HepG2 (cell line): Measurements from ENCODE around the gene RHOD. TPM values are rescaled to one million over a fixed set of nuclear protein-coding genes. Genes with fewer than 3 reads are reported as not detected.

Experiments used
- ATAC-seq: fragments of 200-7000 bp; cut with Tn5 transposase; 3 replicates; pipeline ENCODE4 v1.9.1; 2020; ENCODE audit warnings: mild to moderate bottlenecking, moderate library complexity
- BruUV-seq: library from RNA; stranded (reverse); fragments of 400-500 nt; replicated peaks from 2 replicates; lab custom pipeline; 2021; lab: Mats Ljungman, UMichigan
- CTCF ChIA-PET: fragments of 300-600 bp; formaldehyde crosslinking; extraction: SDS; loops from one replicate; lab custom pipeline; 2021; ENCODE audit warnings: low total read pairs, inconsistent platforms, low intra/inter-chr PET ratio; lab: Yijun Ruan, JAX
- POLR2A ChIA-PET: fragments of 350-600 bp; sonication (Branson Sonifier 250); formaldehyde crosslinking; loops from one replicate; lab custom pipeline; 2020; ENCODE audit warnings: antibody characterized with exemption, inconsistent platforms; lab: Yijun Ruan, JAX
- DNase-seq: peaks from one replicate; pipeline ENCODE4 v3.0.0-alpha.2; 2015; ENCODE audit warnings: low spot score
- FAIRE-seq: peaks from 3 replicates; lab custom pipeline; 2011; peaks lifted over from hg19 to GRCh38; lab: Jason Lieb, UNC
- H2AFZ ChIP-seq: one replicate; pipeline ENCODE4 v1.6.1; 2011; ENCODE audit warnings: low read length, inconsistent platforms
- H3K27ac ChIP-seq: fragments of 300-600 bp; 3 replicates; pipeline ENCODE4 v1.8.0; 2011; ENCODE audit warnings: mixed run types, mild to moderate bottlenecking, mixed read lengths, low read length, inconsistent platforms; ENCODE audit not compliant: insufficient read depth; ENCODE audit errors: extremely low read length
- H3K27me3 ChIP-seq, 2 experiments: fragments of 200-600 bp in 1 of 2; 2 replicates in 1 of 2; 3 replicates in 1 of 2; pipeline versions ENCODE4 v1.6.0 to v1.8.0; 2011; ENCODE audit warnings: low read length in 2 of 2, mild to moderate bottlenecking in 2 of 2, moderate library complexity in 2 of 2, inconsistent platforms in 1 of 2; ENCODE audit not compliant: insufficient read depth in 2 of 2, control insufficient read depth in 1 of 2
- H3K36me3 ChIP-seq, 2 experiments: fragments of 200-600 bp in 1 of 2; replicated peaks in 1 of 2; 2 replicates in 1 of 2; 3 replicates in 1 of 2; pipeline versions ENCODE4 v1.5.1 to v1.8.0; 2011; ENCODE audit warnings: low read length in 2 of 2, inconsistent platforms in 1 of 2; ENCODE audit not compliant: insufficient read depth in 2 of 2, control insufficient read depth in 1 of 2
- H3K4me1 ChIP-seq: 2 replicates; pipeline ENCODE4 v1.5.1; 2012; ENCODE audit warnings: low read length, inconsistent platforms; ENCODE audit not compliant: insufficient read depth
- H3K4me2 ChIP-seq: 2 replicates; pipeline ENCODE4 v1.6.0; 2011; ENCODE audit warnings: low read depth, low read length, inconsistent platforms
- H3K4me3 ChIP-seq, 3 experiments: fragments of 200-600 bp in 1 of 3; sonication (generic), shearing (Covaris generic) in 1 of 3; replicated peaks in 1 of 3; 2 replicates each; pipeline ENCODE4 v1.5.1; 2011 to 2016; ENCODE audit warnings: low read length in 3 of 3, inconsistent platforms in 2 of 3, low read depth in 2 of 3, mild to moderate bottlenecking in 2 of 3, control low read depth in 1 of 3, mixed read lengths in 1 of 3; ENCODE audit not compliant: insufficient read depth in 1 of 3
- H3K79me2 ChIP-seq: one replicate; pipeline ENCODE4 v1.6.1; 2011; ENCODE audit warnings: low read length, inconsistent platforms; ENCODE audit not compliant: insufficient read depth
- H3K9ac ChIP-seq: 2 replicates; pipeline ENCODE4 v1.6.0; 2011; ENCODE audit warnings: mild to moderate bottlenecking, low read depth, low read length, inconsistent platforms; ENCODE audit not compliant: insufficient read depth
- H3K9me3 ChIP-seq: 2 replicates; pipeline ENCODE4 v1.5.1; 2012; ENCODE audit warnings: mild to moderate bottlenecking, low read length
- H4K20me1 ChIP-seq: 2 replicates; pipeline ENCODE4 v1.6.0; 2011; ENCODE audit warnings: inconsistent platforms, mild to moderate bottlenecking, low read length, moderate library complexity; ENCODE audit not compliant: insufficient read depth
- MED1 ChIP-seq: sonication (generic); formaldehyde crosslinking; IDR thresholded peaks from 2 replicates; pipeline ENCODE4 v1.4.0; 2020; ENCODE audit warnings: missing genetic modification reagents
- NFKB2 ChIP-seq: sonication (generic); formaldehyde crosslinking; IDR thresholded peaks from 2 replicates; pipeline ENCODE4 v1.4.0; 2020; ENCODE audit warnings: missing genetic modification reagents, borderline replicate concordance
- NR2F6 ChIP-seq, 2 experiments: IDR thresholded peaks; 2 replicates each; pipeline ENCODE4 v1.6.1; 2016; ENCODE audit warnings: antibody characterized with exemption in 1 of 2, mild to moderate bottlenecking in 1 of 2
- PHF21A ChIP-seq: sonication (generic); formaldehyde crosslinking; IDR thresholded peaks from 2 replicates; pipeline ENCODE4 v1.5.0; 2020; ENCODE audit warnings: mild to moderate bottlenecking, missing genetic modification reagents
- PHF8 ChIP-seq: sonication (generic); formaldehyde crosslinking; IDR thresholded peaks from 2 replicates; pipeline ENCODE4 v1.5.0; 2020; ENCODE audit warnings: missing genetic modification reagents
- SATB2 ChIP-seq: sonication (generic); formaldehyde crosslinking; IDR thresholded peaks from 2 replicates; pipeline ENCODE4 v1.5.0; 2020; ENCODE audit warnings: missing genetic modification reagents
- TMF1 ChIP-seq: sonication (generic); formaldehyde crosslinking; IDR thresholded peaks from 2 replicates; pipeline ENCODE4 v1.8.1; 2022; ENCODE audit warnings: low read depth, missing genetic modification reagents
- ZC3H13 ChIP-seq: sonication (generic); formaldehyde crosslinking; IDR thresholded peaks from 2 replicates; pipeline ENCODE4 v1.8.1; 2023; ENCODE audit warnings: mild to moderate bottlenecking, missing genetic modification reagents, moderate library complexity
- ZFP36L1 ChIP-seq: sonication (generic); formaldehyde crosslinking; IDR thresholded peaks from 2 replicates; pipeline ENCODE4 v1.8.0; 2022; ENCODE audit warnings: mild to moderate bottlenecking, missing genetic modification reagents, moderate library complexity
- ZKSCAN5 ChIP-seq: sonication (generic); formaldehyde crosslinking; IDR thresholded peaks from 2 replicates; pipeline ENCODE4 v1.5.1; 2020; ENCODE audit warnings: mild to moderate bottlenecking, missing genetic modification reagents
- ZNF12 ChIP-seq: sonication (generic); formaldehyde crosslinking; IDR thresholded peaks from 2 replicates; pipeline ENCODE4 v1.5.0; 2020; ENCODE audit warnings: missing genetic modification reagents
- ZNF598 ChIP-seq: sonication (generic); formaldehyde crosslinking; IDR thresholded peaks from 2 replicates; pipeline ENCODE4 v1.5.1; 2020; ENCODE audit warnings: mild to moderate bottlenecking, missing genetic modification reagents, borderline replicate concordance
- WGBS: methylation state at CpG from one replicate; pipeline ENCODE4 v1.1.6; 2017; ENCODE audit warnings: low lambda C conversion rate; 5-methylcytosine and 5-hydroxymethylcytosine counted together
- in situ Hi-C: cut with HindIII; loops from 2 replicates; pipeline ENCODE4 v1.10.0; 2017; ENCODE audit warnings: low pct_unique_long_range_greater_than_20kb; ENCODE audit not compliant: extremely low pct_ligation_motif_present
- intact Hi-C: fragments of 100-400 bp; cut with micrococcal nuclease; formaldehyde crosslinking; loops from one replicate; pipeline ENCODE4 v1.10.0; 2022; ENCODE audit not compliant: unreplicated experiment
- polyA plus RNA-seq, 8 experiments: library from polyadenylated mRNA; depleted of rRNA in 3 of 8; stranded (reverse) in 7 of 8; unstranded in 1 of 8; fragments of >200 nt; fragmentation: Illumina TruSeq in 4 of 8; extraction: Trizol in 4 of 8; gene quantifications; 2 replicates each; pipeline versions ENCODE4 v1.2.1 to v1.2.3, GENCODE V29; 2011 to 2016; ENCODE audit warnings: low read depth in 4 of 8, missing spikeins in 1 of 8, mixed read lengths in 1 of 8; ENCODE audit not compliant: insufficient read depth in 1 of 8
- total RNA-seq, 5 experiments: library from RNA; depleted of rRNA; stranded (reverse); fragments of >200 nt; fragmentation: Illumina TruSeq; extraction: Trizol; gene quantifications; 2 replicates each; pipeline ENCODE4 v1.2.3, GENCODE V29; 2016; ENCODE audit warnings: low read depth in 1 of 5
- TF ChIP-seq, protein P1 (sequence below): sonication (generic); formaldehyde crosslinking; IDR thresholded peaks from 2 replicates; pipeline ENCODE4 v1.4.0; 2020; ENCODE audit warnings: missing genetic modification reagents
- TF ChIP-seq, protein P2 (sequence below): sonication (generic); formaldehyde crosslinking; IDR thresholded peaks from 2 replicates; pipeline ENCODE4 v1.5.1; 2020; ENCODE audit warnings: mild to moderate bottlenecking, missing genetic modification reagents, moderate library complexity

Gene RHOD
- total and polyA plus RNA-seq, 2 of the 13 experiments (the other 11 are each of a cell fraction or from before 2014, with no cell fraction given), result 0.27 to 0.98 TPM

DNA sequence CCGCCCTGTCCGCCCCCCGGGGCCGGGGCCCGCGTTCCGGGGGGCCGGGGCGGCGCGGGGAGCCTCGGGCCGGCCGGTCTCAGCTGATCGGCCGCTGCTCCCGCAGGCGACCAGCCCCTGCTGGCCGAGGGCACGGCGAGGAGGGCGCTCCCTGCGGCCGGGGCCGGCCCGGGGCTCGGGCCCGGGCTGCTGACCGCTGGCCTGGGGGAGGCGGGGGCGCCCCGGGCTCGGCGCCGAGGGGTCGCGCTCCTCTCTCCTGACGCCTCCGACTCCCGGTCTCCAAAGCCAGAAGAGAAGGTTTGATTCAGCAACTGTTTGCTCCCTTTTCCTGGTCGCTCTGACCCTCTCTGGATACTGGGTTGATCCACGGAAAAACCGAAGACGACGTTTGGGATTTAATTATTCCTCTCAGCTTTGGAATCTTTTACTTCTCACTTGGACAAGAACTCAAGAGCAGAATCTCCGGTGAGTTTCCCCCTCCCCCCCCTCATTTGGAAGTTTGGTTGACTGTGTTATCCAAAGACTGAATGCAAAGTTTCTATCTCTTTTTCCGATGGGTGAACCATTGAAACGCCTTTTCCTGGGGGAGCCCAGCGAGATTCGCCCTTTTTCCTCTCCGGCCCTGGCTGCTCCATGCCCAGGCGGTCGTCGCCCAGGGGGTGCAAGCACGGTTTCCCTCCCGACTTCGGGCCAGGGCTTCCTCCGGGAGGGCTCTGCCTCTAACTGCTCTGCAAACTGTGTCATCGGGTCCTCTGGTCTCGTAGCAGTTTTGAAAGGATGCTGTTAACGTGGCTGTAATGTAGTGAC lies 63.1 kb downstream of the RHOD start:
- Histone ChIP-seq H2AFZ (no peak overlapping the region), H3K9ac (peak overlapping the region; percentile 92), H3K79me2 (peaks cover 48% of the 10 kb centered on the region), H3K4me2 (peak overlapping the region; percentile 61), H4K20me1 (peaks cover 16% of the 10 kb centered on the region), H3K4me1 (peaks cover 48% of the 10 kb centered on the region), H3K36me3 (0 out of 5 replicates have a peak, but pooled peaks cover 0 to 3% of the 10 kb centered on the region in 2 experiments), H3K27ac (peak overlapping the region; percentile 76), H3K4me3 (peak overlapping the region; percentile 82 to 100 (median 86)), H3K9me3 (no peaks in the 10 kb centered on the region), H3K27me3 (no peaks in the 10 kb centered on the region)
- POLR2A ChIA-PET, result interaction anchor here (0.6 to 1.1 kb wide), 2 partner anchors 36 to 44 kb away, joined by 3 to 4 read pairs; no protein-coding TSS in a partner anchor
- intact Hi-C loops (loop anchor here (5.0 to 10.0 kb wide), 2 partner anchors 37 to 195 kb away; no protein-coding TSS in a partner anchor), in situ Hi-C loops (no loop called here)
- DNase-seq, result no peak
- CTCF ChIA-PET, result no interaction called here
- FAIRE-seq, result no peak
- ATAC-seq, result peak; percentile 56
- WGBS, result under 1% methylated on average over 17 of the region's 61 CpGs
- BruUV-seq, result TSS peak; percentile 56
- no peak for TF ChIP-seq SATB2 (CRISPR knock-in tag)
- no peak for TF ChIP-seq NR2F6 (IDR thresholded peaks at IDR 0.05)
- no peak for TF ChIP-seq NR2F6 (CRISPR knock-in tag; IDR thresholded peaks at IDR 0.05)
- TF ChIP-seq ZNF598 (CRISPR knock-in tag), result peak; percentile 39; the same call in 1 of the 2 replicates
- TF ChIP-seq PHF21A (CRISPR knock-in tag), result no peak
- TF ChIP-seq MED1 (CRISPR knock-in tag), result no peak
- TF ChIP-seq ZFP36L1 (CRISPR knock-in tag), result no peak
- TF ChIP-seq, protein P1, sequence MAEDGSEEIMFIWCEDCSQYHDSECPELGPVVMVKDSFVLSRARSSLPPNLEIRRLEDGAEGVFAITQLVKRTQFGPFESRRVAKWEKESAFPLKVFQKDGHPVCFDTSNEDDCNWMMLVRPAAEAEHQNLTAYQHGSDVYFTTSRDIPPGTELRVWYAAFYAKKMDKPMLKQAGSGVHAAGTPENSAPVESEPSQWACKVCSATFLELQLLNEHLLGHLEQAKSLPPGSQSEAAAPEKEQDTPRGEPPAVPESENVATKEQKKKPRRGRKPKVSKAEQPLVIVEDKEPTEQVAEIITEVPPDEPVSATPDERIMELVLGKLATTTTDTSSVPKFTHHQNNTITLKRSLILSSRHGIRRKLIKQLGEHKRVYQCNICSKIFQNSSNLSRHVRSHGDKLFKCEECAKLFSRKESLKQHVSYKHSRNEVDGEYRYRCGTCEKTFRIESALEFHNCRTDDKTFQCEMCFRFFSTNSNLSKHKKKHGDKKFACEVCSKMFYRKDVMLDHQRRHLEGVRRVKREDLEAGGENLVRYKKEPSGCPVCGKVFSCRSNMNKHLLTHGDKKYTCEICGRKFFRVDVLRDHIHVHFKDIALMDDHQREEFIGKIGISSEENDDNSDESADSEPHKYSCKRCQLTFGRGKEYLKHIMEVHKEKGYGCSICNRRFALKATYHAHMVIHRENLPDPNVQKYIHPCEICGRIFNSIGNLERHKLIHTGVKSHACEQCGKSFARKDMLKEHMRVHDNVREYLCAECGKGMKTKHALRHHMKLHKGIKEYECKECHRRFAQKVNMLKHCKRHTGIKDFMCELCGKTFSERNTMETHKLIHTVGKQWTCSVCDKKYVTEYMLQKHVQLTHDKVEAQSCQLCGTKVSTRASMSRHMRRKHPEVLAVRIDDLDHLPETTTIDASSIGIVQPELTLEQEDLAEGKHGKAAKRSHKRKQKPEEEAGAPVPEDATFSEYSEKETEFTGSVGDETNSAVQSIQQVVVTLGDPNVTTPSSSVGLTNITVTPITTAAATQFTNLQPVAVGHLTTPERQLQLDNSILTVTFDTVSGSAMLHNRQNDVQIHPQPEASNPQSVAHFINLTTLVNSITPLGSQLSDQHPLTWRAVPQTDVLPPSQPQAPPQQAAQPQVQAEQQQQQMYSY (CRISPR knock-in tag), result no peak
- TF ChIP-seq ZKSCAN5 (CRISPR knock-in tag), result no peak
- TF ChIP-seq PHF8 (CRISPR knock-in tag), result peak; percentile 48; the same call in 1 of the 2 replicates
- TF ChIP-seq ZNF12 (CRISPR knock-in tag), result no peak
- TF ChIP-seq, protein P2, sequence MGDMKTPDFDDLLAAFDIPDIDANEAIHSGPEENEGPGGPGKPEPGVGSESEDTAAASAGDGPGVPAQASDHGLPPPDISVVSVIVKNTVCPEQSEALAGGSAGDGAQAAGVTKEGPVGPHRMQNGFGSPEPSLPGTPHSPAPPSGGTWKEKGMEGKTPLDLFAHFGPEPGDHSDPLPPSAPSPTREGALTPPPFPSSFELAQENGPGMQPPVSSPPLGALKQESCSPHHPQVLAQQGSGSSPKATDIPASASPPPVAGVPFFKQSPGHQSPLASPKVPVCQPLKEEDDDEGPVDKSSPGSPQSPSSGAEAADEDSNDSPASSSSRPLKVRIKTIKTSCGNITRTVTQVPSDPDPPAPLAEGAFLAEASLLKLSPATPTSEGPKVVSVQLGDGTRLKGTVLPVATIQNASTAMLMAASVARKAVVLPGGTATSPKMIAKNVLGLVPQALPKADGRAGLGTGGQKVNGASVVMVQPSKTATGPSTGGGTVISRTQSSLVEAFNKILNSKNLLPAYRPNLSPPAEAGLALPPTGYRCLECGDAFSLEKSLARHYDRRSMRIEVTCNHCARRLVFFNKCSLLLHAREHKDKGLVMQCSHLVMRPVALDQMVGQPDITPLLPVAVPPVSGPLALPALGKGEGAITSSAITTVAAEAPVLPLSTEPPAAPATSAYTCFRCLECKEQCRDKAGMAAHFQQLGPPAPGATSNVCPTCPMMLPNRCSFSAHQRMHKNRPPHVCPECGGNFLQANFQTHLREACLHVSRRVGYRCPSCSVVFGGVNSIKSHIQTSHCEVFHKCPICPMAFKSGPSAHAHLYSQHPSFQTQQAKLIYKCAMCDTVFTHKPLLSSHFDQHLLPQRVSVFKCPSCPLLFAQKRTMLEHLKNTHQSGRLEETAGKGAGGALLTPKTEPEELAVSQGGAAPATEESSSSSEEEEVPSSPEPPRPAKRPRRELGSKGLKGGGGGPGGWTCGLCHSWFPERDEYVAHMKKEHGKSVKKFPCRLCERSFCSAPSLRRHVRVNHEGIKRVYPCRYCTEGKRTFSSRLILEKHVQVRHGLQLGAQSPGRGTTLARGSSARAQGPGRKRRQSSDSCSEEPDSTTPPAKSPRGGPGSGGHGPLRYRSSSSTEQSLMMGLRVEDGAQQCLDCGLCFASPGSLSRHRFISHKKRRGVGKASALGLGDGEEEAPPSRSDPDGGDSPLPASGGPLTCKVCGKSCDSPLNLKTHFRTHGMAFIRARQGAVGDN (CRISPR knock-in tag), result peak; percentile 22; the same call in 1 of the 2 replicates
- TF ChIP-seq ZC3H13 (CRISPR knock-in tag), result 0 out of 2 replicates have a peak, but pooled peaks have one; percentile 40
- peak; percentile 59; the same call in 1 of the 2 replicates for TF ChIP-seq NFKB2
- 0 out of 2 replicates have a peak, but pooled peaks have one; percentile 32 for TF ChIP-seq TMF1 (CRISPR knock-in tag)
